Stimulated activated CD4-positive, alpha-beta T cell treated with anti-CD3 and anti-CD28 coated beads, Interleukin-2, amount 100 ng/mL, for 24 hours (primary cell): ENCODE results near the gene HMX2.

Experiments used
- DNase-seq, 2 donors: peaks; one replicate each; pipeline ENCODE4 v3.0.0-alpha.2; 2020

HMX2 gene

GRCh38 chr10:123139521-123140163, 8.3 kb upstream of the HMX2 start:
- no peak for DNase-seq

GRCh38 chr10:123140164-123140982, 7.6 kb upstream of the HMX2 start:
- no peak for DNase-seq

- DNase-seq, result no peak
These were observed 6.9 kb upstream of the HMX2 start for GRCh38 chr10:123140983-123141390.

- no peak for DNase-seq
These were observed 5.9 kb upstream of the HMX2 start for GRCh38 chr10:123141791-123142700.

GRCh38 chr10:123142701-123143161, 5.2 kb upstream of the HMX2 start:
- no peak for DNase-seq

GRCh38 chr10:123143162-123143824, 4.6 kb upstream of the HMX2 start:
- no peak for DNase-seq

GRCh38 chr10:123143825-123144168, 4.1 kb upstream of the HMX2 start:
- no peak for DNase-seq

GRCh38 chr10:123144697-123145541, 3.0 kb upstream of the HMX2 start:
- DNase-seq, result no peak

- DNase-seq, result no peak
These were observed 2.4 kb upstream of the HMX2 start for GRCh38 chr10:123145542-123146012.

GRCh38 chr10:123146013-123146893, 1.7 kb upstream of the HMX2 start:
- no peak for DNase-seq

- DNase-seq, result no peak
These were observed 872 bp upstream of the HMX2 start for GRCh38 chr10:123146894-123147634.

GRCh38 chr10:123148414-123149161, 652 bp downstream of the HMX2 start:
- no peak for DNase-seq

GRCh38 chr10:123149162-123149567, 1.2 kb downstream of the HMX2 start:
- no peak for DNase-seq

- peak; percentile 56 to 61 for DNase-seq
These were observed 1.8 kb downstream of the HMX2 start for GRCh38 chr10:123149568-123150270.

- peak in 1 of 2 donors; percentile 29 for DNase-seq
These were observed 2.5 kb downstream of the HMX2 start for GRCh38 chr10:123150271-123150985.

- DNase-seq, result peak; percentile 34 to 59
These were observed 3.2 kb downstream of the HMX2 start for GRCh38 chr10:123150986-123151736.

GRCh38 chr10:123151737-123152135, 3.8 kb downstream of the HMX2 start:
- no peak for DNase-seq
